H1 (cell line): ENCODE measurements around the gene METTL21C. TPM values are rescaled to one million over a fixed set of nuclear protein-coding genes. Genes with fewer than 3 reads are reported as not detected.

Experiments used
- CTCF ChIA-PET: fragments of 300-600 bp; sonication (Branson Sonifier 250); formaldehyde crosslinking; loops from one replicate; lab custom pipeline; 2021; ENCODE audit not compliant: partially characterized antibody; lab: Charles Lee
- POLR2A ChIA-PET: fragments of 300-600 bp; sonication (Branson Sonifier 250); formaldehyde crosslinking; loops from one replicate; lab custom pipeline; 2021; ENCODE audit warnings: inconsistent platforms; ENCODE audit not compliant: partially characterized antibody; lab: Charles Lee
- DNase-seq, 2 experiments: peaks; one replicate each; pipeline versions ENCODE4 v3.0.0 to v3.0.0-alpha.2; 2010 to 2022; ENCODE audit warnings: low spot score in 2 of 2, low read depth in 1 of 2, mixed read lengths in 1 of 2
- FAIRE-seq: peaks from 2 replicates; lab custom pipeline; 2011; peaks lifted over from hg19 to GRCh38; lab: Jason Lieb, UNC
- H2AFZ ChIP-seq: 2 replicates; pipeline ENCODE4 v1.8.1; 2012; ENCODE audit warnings: low read length, inconsistent platforms
- H2AK5ac ChIP-seq: 2 replicates; pipeline ENCODE4 v1.6.1; 2013; ENCODE audit warnings: low read depth, low read length
- H2BK120ac ChIP-seq: replicated peaks from 2 replicates; pipeline ENCODE3; 2013; ENCODE audit warnings: low read depth, low read length, inconsistent platforms
- H2BK12ac ChIP-seq: 2 replicates; pipeline ENCODE4 v1.6.1; 2013; ENCODE audit warnings: low read depth, low read length
- H2BK15ac ChIP-seq: 2 replicates; pipeline ENCODE4 v1.6.1; 2013; ENCODE audit warnings: low read length
- H2BK20ac ChIP-seq: 2 replicates; pipeline ENCODE4 v1.6.1; 2013; ENCODE audit warnings: low read length
- H2BK5ac ChIP-seq: 2 replicates; pipeline ENCODE4 v1.6.1; 2013; ENCODE audit warnings: low read depth, low read length
- H3K14ac ChIP-seq: 2 replicates; pipeline ENCODE4 v1.6.1; 2013; ENCODE audit warnings: inconsistent platforms; ENCODE audit not compliant: insufficient read length
- H3K18ac ChIP-seq: 2 replicates; pipeline ENCODE4 v1.6.1; 2013; ENCODE audit warnings: low read length; ENCODE audit errors: extremely low read depth
- H3K23ac ChIP-seq: 2 replicates; pipeline ENCODE4 v1.6.1; 2013; ENCODE audit warnings: inconsistent platforms; ENCODE audit not compliant: insufficient read length
- H3K23me2 ChIP-seq: 2 replicates; pipeline ENCODE4 v1.6.1; 2013; ENCODE audit warnings: low read depth, low read length
- H3K27ac ChIP-seq: 2 replicates; pipeline ENCODE4 v1.6.1; 2011; ENCODE audit warnings: low read depth, low read length, inconsistent platforms
- H3K27me3 ChIP-seq, 4 experiments: replicated peaks in 1 of 4; 1 replicate in 1 of 4; 2 replicates in 3 of 4; pipeline versions ENCODE4 v1.6.1 to v1.8.1; 2011 to 2013; ENCODE audit warnings: low read length in 3 of 4, mild to moderate bottlenecking in 3 of 4, inconsistent platforms in 2 of 4, mixed read lengths in 2 of 4, moderate library complexity in 1 of 4; ENCODE audit not compliant: control insufficient read depth in 3 of 4, insufficient read depth in 3 of 4; ENCODE audit errors: extremely low read depth in 1 of 4
- H3K36me3 ChIP-seq, 4 experiments: 2 replicates each; pipeline versions ENCODE4 v1.6.1 to v1.8.1; 2011 to 2013; ENCODE audit warnings: mild to moderate bottlenecking in 4 of 4, low read length in 3 of 4, moderate library complexity in 2 of 4, control low read depth in 1 of 4, inconsistent platforms in 1 of 4; ENCODE audit not compliant: insufficient read depth in 4 of 4, control insufficient read depth in 2 of 4
- H3K4ac ChIP-seq: replicated peaks from 2 replicates; pipeline ENCODE3; 2013; ENCODE audit warnings: low read length, low read depth, mixed read lengths, inconsistent platforms; ENCODE audit not compliant: insufficient read length
- H3K4me1 ChIP-seq, 4 experiments: replicated peaks in 1 of 4; 1 replicate in 1 of 4; 2 replicates in 3 of 4; pipeline versions ENCODE4 v1.6.1 to v1.8.1; 2011 to 2013; ENCODE audit warnings: low read length in 3 of 4, inconsistent platforms in 2 of 4, mixed read lengths in 1 of 4; ENCODE audit not compliant: insufficient read depth in 4 of 4, control insufficient read depth in 3 of 4
- H3K4me2 ChIP-seq, 2 experiments: 2 replicates each; pipeline versions ENCODE4 v1.6.1 to v1.8.1; 2011 to 2013; ENCODE audit warnings: low read depth in 2 of 2, low read length in 2 of 2, control low read depth in 1 of 2, inconsistent platforms in 1 of 2, mild to moderate bottlenecking in 1 of 2; ENCODE audit not compliant: insufficient read depth in 1 of 2
- H3K4me3 ChIP-seq, 4 experiments: fragments of 200-600, 300-600 bp in 1 of 4; sonication (generic), shearing (Covaris generic), sonication (Bioruptor Twin) in 1 of 4; 2 replicates each; pipeline versions ENCODE4 v1.5.1 to v1.8.1; 2011 to 2016; ENCODE audit warnings: low read length in 4 of 4, low read depth in 3 of 4, control low read depth in 2 of 4, inconsistent platforms in 2 of 4, mild to moderate bottlenecking in 2 of 4, mixed read lengths in 1 of 4, moderate library complexity in 1 of 4; ENCODE audit not compliant: insufficient read depth in 2 of 4; ENCODE audit errors: extremely low read depth in 1 of 4
- H3K56ac ChIP-seq: replicated peaks from 2 replicates; pipeline ENCODE3; 2013; ENCODE audit warnings: low read depth, mild to moderate bottlenecking, mixed read lengths, low read length, inconsistent platforms; ENCODE audit not compliant: insufficient read length
- H3K79me1 ChIP-seq: 2 replicates; pipeline ENCODE4 v1.6.1; 2013; ENCODE audit warnings: low read depth, low read length, control low read depth
- H3K79me2 ChIP-seq, 2 experiments: 2 replicates each; pipeline versions ENCODE4 v1.6.1 to v1.8.1; 2012 to 2013; ENCODE audit warnings: low read length in 2 of 2, mild to moderate bottlenecking in 2 of 2, inconsistent platforms in 1 of 2; ENCODE audit not compliant: insufficient read depth in 2 of 2, control insufficient read depth in 1 of 2
- H3K9ac ChIP-seq, 4 experiments: replicated peaks in 1 of 4; 1 replicate in 1 of 4; 2 replicates in 3 of 4; pipeline versions ENCODE4 v1.6.1 to v1.8.1; 2011 to 2013; ENCODE audit warnings: low read depth in 3 of 4, low read length in 3 of 4, control low read depth in 2 of 4, mild to moderate bottlenecking in 2 of 4, moderate library complexity in 2 of 4, inconsistent platforms in 1 of 4; ENCODE audit errors: extremely low read depth in 1 of 4
- H3K9me3 ChIP-seq, 2 experiments: 2 replicates each; pipeline versions ENCODE4 v1.6.1 to v1.8.1; 2012 to 2013; ENCODE audit warnings: mild to moderate bottlenecking in 2 of 2, moderate library complexity in 2 of 2, control low read depth in 1 of 2, inconsistent platforms in 1 of 2, low read depth in 1 of 2, low read length in 1 of 2, mixed read lengths in 1 of 2; ENCODE audit not compliant: insufficient read depth in 2 of 2
- H4K20me1 ChIP-seq, 2 experiments: replicated peaks in 1 of 2; 2 replicates each; pipeline versions ENCODE3 to v1.8.1; 2011 to 2013; ENCODE audit warnings: inconsistent platforms in 2 of 2, low read length in 2 of 2, mild to moderate bottlenecking in 1 of 2; ENCODE audit not compliant: insufficient read depth in 2 of 2, control insufficient read depth in 1 of 2
- H4K5ac ChIP-seq: 2 replicates; pipeline ENCODE4 v1.6.1; 2013; ENCODE audit warnings: low read length, low read depth, mixed read lengths, inconsistent platforms; ENCODE audit not compliant: insufficient read length
- H4K8ac ChIP-seq: 2 replicates; pipeline ENCODE4 v1.8.0; 2013; ENCODE audit warnings: mild to moderate bottlenecking, moderate library complexity, low read length, inconsistent platforms; ENCODE audit not compliant: insufficient read depth; ENCODE audit errors: extremely low read depth
- H4K91ac ChIP-seq: replicated peaks from 2 replicates; pipeline ENCODE3; 2013; ENCODE audit warnings: low read length, mixed read lengths, inconsistent platforms; ENCODE audit not compliant: insufficient read length
- ATF3 ChIP-seq: IDR thresholded peaks from 2 replicates; pipeline ENCODE4 v1.6.1; 2011; ENCODE audit warnings: low read depth, mild to moderate bottlenecking, low read length; ENCODE audit not compliant: insufficient read depth
- BRCA1 ChIP-seq: IDR thresholded peaks from 2 replicates; pipeline ENCODE4 v1.6.1; 2012; ENCODE audit warnings: low read depth, low read length, improper control_type of control experiment
- CBX8 ChIP-seq: fragments of 300-800, 300-1000 bp; sonication (generic); IDR thresholded peaks from 2 replicates; pipeline ENCODE4 v1.7.1; 2016; ENCODE audit warnings: low read depth, low read length, borderline replicate concordance
- CHD2 ChIP-seq: IDR thresholded peaks from 2 replicates; pipeline ENCODE4 v1.6.1; 2012; ENCODE audit warnings: low read length, improper control_type of control experiment
- GABPA ChIP-seq: IDR thresholded peaks from 2 replicates; pipeline ENCODE4 v1.6.1; 2011; ENCODE audit warnings: mild to moderate bottlenecking, low read length, moderate library complexity, borderline replicate concordance; ENCODE audit not compliant: insufficient read depth
- JUN ChIP-seq: IDR thresholded peaks from 2 replicates; pipeline ENCODE4 v1.6.1; 2011; ENCODE audit warnings: low read depth, mild to moderate bottlenecking, improper control_type of control experiment, low read length
- KDM5A ChIP-seq: fragments of 200-600 bp; IDR thresholded peaks from 2 replicates; pipeline ENCODE4 v1.7.1; 2012; ENCODE audit warnings: mild to moderate bottlenecking, low read length, inconsistent platforms, mixed read lengths
- POU5F1 ChIP-seq: IDR thresholded peaks from 2 replicates; pipeline ENCODE4 v1.6.1; 2011; ENCODE audit warnings: low read depth, mild to moderate bottlenecking, low read length, moderate library complexity
- SAP30 ChIP-seq: fragments of 300-600 bp; sonication (generic); IDR thresholded peaks from 2 replicates; pipeline ENCODE4 v1.7.1; 2012; ENCODE audit warnings: low read length, moderate library complexity, mild to moderate bottlenecking, inconsistent platforms; ENCODE audit not compliant: insufficient read depth, insufficient replicate concordance
- SIRT6 ChIP-seq: IDR thresholded peaks from one replicate; pipeline ENCODE4 v1.7.1; 2012; ENCODE audit warnings: low read length, inconsistent platforms
- TAF1 ChIP-seq: IDR thresholded peaks from 2 replicates; pipeline ENCODE4 v1.6.1; 2011; ENCODE audit warnings: mild to moderate bottlenecking, low read depth, low read length
- TCF12 ChIP-seq: IDR thresholded peaks from 2 replicates; pipeline ENCODE4 v1.6.1; 2011; ENCODE audit warnings: low read depth, mild to moderate bottlenecking, low read length
- TEAD4 ChIP-seq: IDR thresholded peaks from 2 replicates; pipeline ENCODE4 v1.6.1; 2012; ENCODE audit warnings: low read depth, low read length, inconsistent platforms, mixed read lengths
- ZNF274 ChIP-seq: IDR thresholded peaks from 2 replicates; pipeline ENCODE4 v1.7.0; 2012; ENCODE audit warnings: low read length, borderline replicate concordance; ENCODE audit errors: extremely low read depth
- WGBS, 2 experiments: shearing (Covaris generic) in 1 of 2; methylation state at CpG; one replicate each; pipeline versions ENCODE4 v1.1.6 to v1.1.7; 2013 to 2015; ENCODE audit warnings: low lambda C conversion rate in 2 of 2, mixed read lengths in 2 of 2, inconsistent platforms in 1 of 2, low coverage in 1 of 2, missing lambda C conversion rate in 1 of 2; ENCODE audit not compliant: insufficient replicate concordance in 2 of 2, insufficient coverage in 1 of 2, insufficient read length in 1 of 2; ENCODE audit errors: extremely low coverage in 1 of 2, missing lambda C conversion rate in 1 of 2; 5-methylcytosine and 5-hydroxymethylcytosine counted together
- polyA plus RNA-seq, 7 experiments: library from polyadenylated mRNA; depleted of rRNA in 3 of 7; stranded (reverse) in 5 of 7; unstranded in 2 of 7; fragments of >200 nt in 5 of 7; fragments of 200-250 nt in 2 of 7; gene quantifications; 1 replicate in 5 of 7; 2 replicates in 1 of 7; 4 replicates in 1 of 7; pipeline versions ENCODE4 v1.2.1 to v1.2.3, GENCODE V29; 2011 to 2013; ENCODE audit warnings: missing spikeins in 2 of 7, mixed read lengths in 2 of 7
- total RNA-seq: library from RNA; stranded (reverse); fragmentation: NEBNext Ultra II Directional; extraction: Animal tissue kit (Norgen Biotek cat#: 25700); gene quantifications from 2 replicates; pipeline ENCODE4 v1.2.1, GENCODE V29; 2021

METTL21C gene
- total and polyA plus RNA-seq, 2 of the 8 experiments (the other 6 are each of a cell fraction or from before 2014, with no cell fraction given) = not detected

- no peak for FAIRE-seq
- CTCF ChIA-PET = interaction anchor here (1.5 kb wide), 1 partner anchor 115 kb away, joined by 6 read pairs; no protein-coding TSS in a partner anchor
- no peak overlapping the region for H2AFZ ChIP-seq
- H3K27me3 ChIP-seq = no peaks in the 10 kb centered on the region
- H4K5ac ChIP-seq = no peak overlapping the region
- H3K9ac ChIP-seq = no peak overlapping the region
- 92% methylated on average over 3 of the region's 3 CpGs; no CpG with 5 or more reads in 1 of the 2 experiments for WGBS, 2 experiments
- no peak overlapping the region for H2BK15ac ChIP-seq
- no peak overlapping the region for H2BK12ac ChIP-seq
- H3K4me2 ChIP-seq = no peak overlapping the region
- no peaks in the 10 kb centered on the region for H4K20me1 ChIP-seq
- no peaks in the 10 kb centered on the region for H3K9me3 ChIP-seq
- no peak overlapping the region for H2BK20ac ChIP-seq
- no peak for TF ChIP-seq POU5F1
- TF ChIP-seq CHD2 = no peak
- TF ChIP-seq JUN = no peak
- TF ChIP-seq TCF12 = no peak
- TF ChIP-seq CBX8 = no peak
- no peak for TF ChIP-seq TAF1
- no peak for TF ChIP-seq ZNF274
- TF ChIP-seq SIRT6 = no peak
- no peak for TF ChIP-seq TEAD4
- TF ChIP-seq ATF3 = no peak
- TF ChIP-seq SAP30 = no peak
- no peak for TF ChIP-seq GABPA
- TF ChIP-seq BRCA1 = no peak
- TF ChIP-seq KDM5A = no peak
- no peak for DNase-seq
- H3K14ac ChIP-seq = no peak overlapping the region
- H4K91ac ChIP-seq = no peak overlapping the region
- no peak overlapping the region for H2AK5ac ChIP-seq
- POLR2A ChIA-PET = interaction anchor here (0.6 to 0.9 kb wide), 2 partner anchors 36 to 89 kb away, joined by 3 read pairs; partner anchors contain the start of gene TPP2
- peak overlapping the region; percentile 67 for H2BK120ac ChIP-seq
- H3K4ac ChIP-seq = no peak overlapping the region
- H3K18ac ChIP-seq = no peak overlapping the region
- H2BK5ac ChIP-seq = no peak overlapping the region; the same call in 1 of the 2 replicates
- H3K79me2 ChIP-seq = no peaks in the 10 kb centered on the region
- H3K27ac ChIP-seq = no peak overlapping the region
- H3K4me3 ChIP-seq = no peak overlapping the region
- H3K36me3 ChIP-seq = no peaks in the 10 kb centered on the region
- no peaks in the 10 kb centered on the region for H3K79me1 ChIP-seq
- H3K56ac ChIP-seq = no peak overlapping the region
- no peaks in the 10 kb centered on the region for H3K23me2 ChIP-seq
- H4K8ac ChIP-seq = no peak overlapping the region
- no peak overlapping the region for H3K23ac ChIP-seq
- peaks cover 0 to 6% (median 4%) of the 10 kb centered on the region in 4 experiments; a peak in 5 of 7 replicates for H3K4me1 ChIP-seq
Observed at GRCh38 chr13:102686024-102686423, 8.8 kb downstream of the METTL21C start.
